ENCODE results near the gene LLGL2. TPM values are rescaled to one million over a fixed set of nuclear protein-coding genes. Genes with fewer than 3 reads are reported as not detected.

The LLGL2 gene
- total and polyA plus RNA-seq, 10 of the 15 experiments (the other 5 are each of a cell fraction or from before 2014, with no cell fraction given), result 0.21 to 9.9 (median 4.5) TPM

DNA sequence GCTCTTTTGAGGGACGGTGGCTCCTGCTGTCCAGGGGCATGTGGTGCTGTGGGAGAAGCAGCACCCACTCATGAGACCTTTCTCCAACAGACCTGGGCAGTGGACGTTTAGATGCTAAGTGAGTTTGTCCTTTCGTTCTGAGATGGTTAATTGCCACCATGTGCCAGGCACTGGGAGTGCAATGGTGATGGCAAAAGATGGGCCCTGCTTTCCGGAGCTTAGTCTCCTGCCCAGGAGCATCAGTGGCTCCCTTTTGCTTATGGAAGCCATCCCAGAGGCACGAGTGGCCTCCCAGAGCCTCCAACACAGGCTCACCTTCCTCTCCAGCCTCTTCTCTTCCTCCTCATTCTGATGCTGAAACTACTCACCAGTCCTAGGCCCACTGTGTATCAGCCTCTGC lies 38.5 kb upstream of the LLGL2 start:
- Histone ChIP-seq H4K20me1 (ENCODE audit: control insufficient read depth, insufficient read depth) (no peaks in the 10 kb centered on the region), H3K9me3 (replicated peaks; ENCODE audit: control insufficient read depth, insufficient read depth, low read length) (no peaks in the 10 kb centered on the region), H3K4me3 (no peak overlapping the region), H3K27me3 (replicated peaks in 1 of 2; ENCODE audit: control insufficient read depth in 2 of 2, insufficient read depth in 2 of 2, low read length in 1 of 2) (no peaks in the 10 kb centered on the region), H3K27ac (ENCODE audit: control insufficient read depth, insufficient read depth) (peak overlapping the region; percentile 68), H3K36me3 (ENCODE audit: control insufficient read depth in 2 of 2, insufficient read depth in 2 of 2, low read length in 1 of 2) (peaks cover 0 to 2% of the 10 kb centered on the region in 2 experiments; a peak in 2 of 4 replicates), H3K79me2 (ENCODE audit: control insufficient read depth, insufficient read depth, low read length) (no peaks in the 10 kb centered on the region), H3K4me1 (ENCODE audit: control insufficient read depth, insufficient read depth, low read length) (peaks cover 13% of the 10 kb centered on the region), H3K9ac (ENCODE audit: control insufficient read depth, insufficient read depth, low read length) (no peak overlapping the region), H3K4me2 (ENCODE audit: control insufficient read depth, insufficient read depth) (no peak overlapping the region), H2AFZ (ENCODE audit: control insufficient read depth, low read depth, low read length) (no peak overlapping the region)
- BruUV-seq (replicated peaks), result no TSS peak
- no peak; the same call in 2 of the 3 replicates for ATAC-seq
- peak; percentile 38 for FAIRE-seq
- WGBS (ENCODE audit: insufficient coverage, insufficient replicate concordance, low lambda C conversion rate, missing lambda C conversion rate), result 85% methylated on average over 5 of the region's 5 CpGs
- no peak for DNase-seq (ENCODE audit: low read depth, low spot score)
- CTCF ChIA-PET, result interaction anchor here (1.1 to 2.2 kb wide), 4 partner anchors 33 to 75 kb away, joined by 3 to 6 read pairs (median 5); no protein-coding TSS in a partner anchor
- intact Hi-C loops (cut with micrococcal nuclease; ENCODE audit: unreplicated experiment) (loop anchor here (2.0 kb wide), 1 partner anchor 60 kb away; no protein-coding TSS in a partner anchor), in situ Hi-C loops (cut with MboI) (no loop called here)
- SMC1A ChIA-PET (ENCODE audit: uncharacterized antibody, unreplicated experiment), result interaction anchor here (0.7 to 1.7 kb wide), 2 partner anchors 31 to 60 kb away, joined by 3 to 8 read pairs; no protein-coding TSS in a partner anchor
- POLR2A ChIA-PET, result interaction anchor here (0.5 kb wide), 1 partner anchor 202 kb away, joined by 4 read pairs; no protein-coding TSS in a partner anchor
- TF ChIP-seq RAD51 (IDR thresholded peaks at IDR 0.05) (no peak), POLR2A (IDR thresholded peaks at IDR 0.05; ENCODE audit: low read depth, low read length) (no peak), GATAD2B (conservative IDR thresholded peaks at IDR 0.05; ENCODE audit: low read depth) (no peak), BHLHE40 (IDR thresholded peaks at IDR 0.05; ENCODE audit: borderline replicate concordance in 1 of 2, low read depth in 2 of 2, low read length in 1 of 2) (no peak), EGR1 (IDR thresholded peaks at IDR 0.05; ENCODE audit: borderline replicate concordance in 1 of 2, low read depth in 2 of 2, low read length in 2 of 2) (no peak), CHD2 (IDR thresholded peaks at IDR 0.05; ENCODE audit: borderline replicate concordance, low read depth, low read length) (no peak), RELA (IDR thresholded peaks at IDR 0.05; ENCODE audit: borderline replicate concordance, partially characterized antibody) (no peak), PAX5 (IDR thresholded peaks at IDR 0.05; ENCODE audit: borderline replicate concordance, low read depth, low read length) (no peak), PRDM15 (CRISPR knock-in tag; IDR thresholded peaks at IDR 0.05) (no peak), RCOR1 (conservative IDR thresholded peaks at IDR 0.05; ENCODE audit: low read depth, low read length) (no peak)
- TF ChIP-seq, protein P1, sequence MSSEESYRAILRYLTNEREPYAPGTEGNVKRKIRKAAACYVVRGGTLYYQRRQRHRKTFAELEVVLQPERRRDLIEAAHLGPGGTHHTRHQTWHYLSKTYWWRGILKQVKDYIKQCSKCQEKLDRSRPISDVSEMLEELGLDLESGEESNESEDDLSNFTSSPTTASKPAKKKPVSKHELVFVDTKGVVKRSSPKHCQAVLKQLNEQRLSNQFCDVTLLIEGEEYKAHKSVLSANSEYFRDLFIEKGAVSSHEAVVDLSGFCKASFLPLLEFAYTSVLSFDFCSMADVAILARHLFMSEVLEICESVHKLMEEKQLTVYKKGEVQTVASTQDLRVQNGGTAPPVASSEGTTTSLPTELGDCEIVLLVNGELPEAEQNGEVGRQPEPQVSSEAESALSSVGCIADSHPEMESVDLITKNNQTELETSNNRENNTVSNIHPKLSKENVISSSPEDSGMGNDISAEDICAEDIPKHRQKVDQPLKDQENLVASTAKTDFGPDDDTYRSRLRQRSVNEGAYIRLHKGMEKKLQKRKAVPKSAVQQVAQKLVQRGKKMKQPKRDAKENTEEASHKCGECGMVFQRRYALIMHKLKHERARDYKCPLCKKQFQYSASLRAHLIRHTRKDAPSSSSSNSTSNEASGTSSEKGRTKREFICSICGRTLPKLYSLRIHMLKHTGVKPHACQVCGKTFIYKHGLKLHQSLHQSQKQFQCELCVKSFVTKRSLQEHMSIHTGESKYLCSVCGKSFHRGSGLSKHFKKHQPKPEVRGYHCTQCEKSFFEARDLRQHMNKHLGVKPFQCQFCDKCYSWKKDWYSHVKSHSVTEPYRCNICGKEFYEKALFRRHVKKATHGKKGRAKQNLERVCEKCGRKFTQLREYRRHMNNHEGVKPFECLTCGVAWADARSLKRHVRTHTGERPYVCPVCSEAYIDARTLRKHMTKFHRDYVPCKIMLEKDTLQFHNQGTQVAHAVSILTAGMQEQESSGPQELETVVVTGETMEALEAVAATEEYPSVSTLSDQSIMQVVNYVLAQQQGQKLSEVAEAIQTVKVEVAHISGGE (CRISPR knock-in tag; IDR thresholded peaks at IDR 0.05), result no peak
- RAD21 ChIA-PET (ENCODE audit: unreplicated experiment), result interaction anchor here (1.1 to 1.2 kb wide), 2 partner anchors 33 to 60 kb away, joined by 3 to 5 read pairs; no protein-coding TSS in a partner anchor
